HepG2 (cell line): ENCODE data around the gene SH3GLB2.

Experiments used
- ATF2 ChIP-seq: sonication (generic); formaldehyde crosslinking; IDR thresholded peaks from 2 replicates; pipeline ENCODE4 v1.4.0; 2020; ENCODE audit warnings: missing genetic modification reagents
- GABPB1 ChIP-seq: IDR thresholded peaks from 2 replicates; pipeline ENCODE4 v1.6.1; 2016; ENCODE audit warnings: mild to moderate bottlenecking, missing genetic modification reagents, moderate library complexity, missing compliant biosample characterization
- HDAC2 ChIP-seq: sonication (generic); formaldehyde crosslinking; IDR thresholded peaks from 2 replicates; pipeline ENCODE4 v1.4.0; 2020; ENCODE audit warnings: missing genetic modification reagents
- HNRNPK ChIP-seq: fragments of 200-400 bp; formaldehyde crosslinking; IDR thresholded peaks from 2 replicates; pipeline ENCODE4 v1.6.1; 2018; ENCODE audit warnings: low read length, low read depth, moderate library complexity, mild to moderate bottlenecking; ENCODE audit not compliant: poor library complexity, severe bottlenecking
- POLR2AphosphoS5 ChIP-seq: IDR thresholded peaks from 2 replicates; pipeline ENCODE4 v1.6.1; 2012; ENCODE audit warnings: low read depth, low read length
- POLR2G ChIP-seq: fragments of 200-400 bp; formaldehyde crosslinking; IDR thresholded peaks from 2 replicates; pipeline ENCODE4 v1.6.1; 2018; ENCODE audit warnings: mild to moderate bottlenecking, low read depth, low read length, moderate library complexity
- SAFB2 ChIP-seq: sonication (generic); formaldehyde crosslinking; IDR thresholded peaks from 2 replicates; pipeline ENCODE4 v1.5.1; 2020; ENCODE audit warnings: missing genetic modification reagents, low read depth, mild to moderate bottlenecking, borderline replicate concordance
- ZFP36 ChIP-seq: fragments of 150-350 bp; IDR thresholded peaks from 2 replicates; pipeline ENCODE4 v1.6.1; 2018; ENCODE audit warnings: borderline replicate concordance, low read length, low read depth; ENCODE audit not compliant: partially characterized antibody
- ZNF547 ChIP-seq: sonication (generic); formaldehyde crosslinking; IDR thresholded peaks from 2 replicates; pipeline ENCODE4 v1.5.1; 2020; ENCODE audit warnings: mild to moderate bottlenecking, missing genetic modification reagents

- no peak for TF ChIP-seq HNRNPK
- TF ChIP-seq ATF2: no peak
- no peak for TF ChIP-seq HDAC2 (CRISPR knock-in tag)
- TF ChIP-seq POLR2AphosphoS5: no peak
- TF ChIP-seq GABPB1 (CRISPR knock-in tag): no peak
- TF ChIP-seq ZFP36: no peak
- TF ChIP-seq POLR2G: no peak
- TF ChIP-seq SAFB2 (CRISPR knock-in tag): no peak
- TF ChIP-seq ZNF547: no peak
Measured at GRCh38 chr9:129040113-129040643, 12.0 kb upstream of the SH3GLB2 start.
